ENCODE results near the gene KCNIP4.

- TF ChIP-seq LEF1 (IDR thresholded peaks at IDR 0.05; ENCODE audit: borderline replicate concordance) (no peak), NFRKB (IDR thresholded peaks at IDR 0.05) (no peak), ARNT (IDR thresholded peaks at IDR 0.05) (no peak), ELF4 (IDR thresholded peaks at IDR 0.05) (no peak), FOXM1 (IDR thresholded peaks at IDR 0.05; ENCODE audit: borderline replicate concordance) (no peak), ZNF384 (IDR thresholded peaks at IDR 0.05) (no peak)
Measured at GRCh38 chr4:21862917-21863316, 85.7 kb downstream of the KCNIP4 start.

Data from HEK293T (cell line).